ENCODE data around the gene CTIF.
A peak's percentile ranks its signal among the peaks of the same experiment; 100 is the strongest.
"Not testable (repeated sequence)": the region's sequence is repeated elsewhere in the genome, so short reads cannot be mapped to it uniquely, and the experiment has no call there.

CTIF gene

DNA sequence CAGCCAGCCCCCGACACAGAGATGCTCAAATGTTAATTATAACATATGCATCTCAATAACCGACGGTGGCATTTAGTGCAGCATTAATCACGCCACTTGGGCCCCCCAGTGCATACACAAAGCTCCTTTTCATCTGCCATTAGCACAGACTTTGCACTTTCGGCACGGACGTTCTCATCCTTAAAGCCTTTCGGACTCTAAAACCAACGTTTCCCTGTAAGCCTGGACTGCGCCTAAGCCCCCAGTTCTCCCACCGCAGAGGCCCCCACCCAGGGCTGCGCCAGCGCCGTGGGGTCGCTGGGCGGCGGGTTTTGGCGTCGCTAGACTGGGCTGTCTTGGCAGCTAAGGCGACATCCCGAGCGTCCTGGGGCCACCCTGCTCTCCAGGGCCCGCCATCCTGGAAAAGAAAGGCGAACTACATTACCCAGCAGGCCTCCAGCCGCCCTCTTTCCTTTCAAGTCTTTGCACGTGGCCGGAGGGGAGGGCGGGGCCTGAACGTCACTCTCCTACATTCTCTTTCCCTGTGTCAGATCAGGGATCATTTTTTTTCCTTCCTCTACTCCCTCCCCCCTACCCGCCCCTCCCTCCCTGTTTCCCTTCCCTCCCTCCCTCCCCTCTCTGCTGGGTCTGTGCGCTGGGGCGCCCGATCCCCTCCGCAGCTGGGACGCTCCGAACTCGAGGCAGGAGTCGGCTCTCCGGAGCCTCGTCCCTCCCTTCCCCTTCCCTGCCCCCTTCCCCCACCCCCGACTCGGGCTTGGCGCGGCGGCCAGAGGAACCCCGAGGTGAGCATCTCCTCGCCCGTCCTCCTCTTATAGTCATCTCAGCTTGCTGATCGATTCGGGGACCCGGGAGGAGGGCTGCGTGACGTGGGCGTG is at the start of gene CTIF:
TSS of gene CTIF (plus strand) at position 501 of the 875 bp plus-strand sequence. CDS start 80,535 bp downstream, outside the sequence.
- peak; percentile 84 for DNase-seq

DNA sequence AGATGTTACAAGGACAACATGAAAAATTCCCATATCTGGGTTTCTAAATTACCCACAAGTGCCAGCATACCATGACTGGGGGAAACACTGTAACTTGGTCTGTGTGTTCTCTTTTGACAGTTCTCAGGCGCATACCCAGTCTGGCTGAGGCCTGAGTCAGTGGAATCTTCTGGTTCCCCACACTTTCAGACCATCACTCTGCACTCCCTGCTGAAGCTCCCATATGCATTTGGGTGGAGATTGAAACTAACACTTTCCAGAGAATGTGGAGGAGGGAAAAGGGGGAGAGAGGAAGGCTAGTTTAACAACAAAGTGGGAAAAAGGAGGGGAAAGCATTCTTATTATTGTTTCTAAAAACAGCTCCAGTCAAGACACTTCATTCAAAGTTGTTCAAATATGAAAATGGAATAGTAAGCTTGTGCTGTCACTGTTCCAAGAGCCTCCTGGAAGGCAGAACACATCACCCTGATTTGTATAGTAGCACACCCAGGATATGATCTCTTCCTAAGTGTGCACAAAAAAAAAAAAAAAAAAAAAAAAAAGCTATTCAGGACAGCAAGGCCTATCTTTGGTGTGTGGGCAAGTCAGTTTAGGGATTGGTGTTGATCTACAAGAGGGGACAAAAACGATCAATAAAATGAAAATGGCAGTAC is 48.1 kb upstream of the CTIF start:
- DNase-seq: no peak

DNA sequence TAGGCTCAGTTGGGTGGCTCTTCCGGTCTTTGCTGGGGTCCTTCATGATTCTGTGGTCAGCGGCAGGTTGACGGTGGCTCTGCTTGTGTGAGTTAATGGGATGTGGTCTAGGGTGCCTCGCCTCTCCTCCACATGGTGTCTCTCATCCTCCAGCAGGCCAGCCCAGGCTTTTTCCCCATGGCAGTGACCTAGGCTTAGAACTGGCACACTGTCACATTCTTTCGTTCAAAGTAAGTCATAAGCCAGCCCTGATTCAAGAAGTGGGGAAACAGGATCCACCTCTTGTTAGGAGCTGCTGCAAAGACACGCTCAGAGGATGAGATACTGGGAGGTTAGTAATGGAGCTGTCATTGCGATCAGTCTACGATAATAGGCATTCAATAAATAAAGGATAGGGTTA is 46.0 kb upstream of the CTIF start:
- no peak for DNase-seq

DNA sequence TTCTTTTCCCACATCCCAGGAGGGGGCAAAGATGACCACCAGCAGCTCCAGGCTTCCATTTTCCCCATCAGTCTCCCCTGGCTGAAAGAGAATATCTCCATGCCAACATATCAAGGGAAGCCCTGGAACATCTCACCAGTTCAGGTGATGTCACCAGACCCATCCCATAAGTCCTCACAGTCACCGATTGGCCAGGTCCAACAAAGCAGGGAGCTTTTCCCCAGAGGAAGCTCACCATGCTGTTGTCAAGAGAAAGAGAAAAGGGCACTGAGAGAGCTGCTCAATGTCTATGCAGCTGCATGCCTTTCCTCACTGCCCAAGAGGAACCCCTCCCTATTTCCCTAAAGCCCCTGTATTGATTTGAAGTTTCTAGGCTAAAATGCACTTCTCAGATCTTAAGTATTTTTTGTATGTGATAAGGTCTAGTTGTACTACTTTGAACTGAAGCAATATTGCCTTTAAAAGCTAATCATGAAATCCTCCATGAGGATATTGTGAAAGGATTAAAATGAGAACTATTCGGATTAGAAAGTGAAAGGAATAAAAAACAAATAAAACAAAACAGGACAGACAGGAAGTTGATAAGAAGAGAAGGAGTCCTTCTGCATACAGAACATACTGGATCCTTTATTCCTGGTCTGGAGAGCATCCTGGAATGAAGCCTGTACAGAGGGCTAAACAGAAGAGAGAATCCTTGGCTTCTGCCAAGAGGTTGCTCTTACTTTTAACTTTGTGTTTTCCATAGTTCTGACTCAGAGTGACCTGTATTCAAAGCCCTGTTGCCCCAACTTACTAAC is 45.2 kb upstream of the CTIF start:
- no peak for DNase-seq

DNA sequence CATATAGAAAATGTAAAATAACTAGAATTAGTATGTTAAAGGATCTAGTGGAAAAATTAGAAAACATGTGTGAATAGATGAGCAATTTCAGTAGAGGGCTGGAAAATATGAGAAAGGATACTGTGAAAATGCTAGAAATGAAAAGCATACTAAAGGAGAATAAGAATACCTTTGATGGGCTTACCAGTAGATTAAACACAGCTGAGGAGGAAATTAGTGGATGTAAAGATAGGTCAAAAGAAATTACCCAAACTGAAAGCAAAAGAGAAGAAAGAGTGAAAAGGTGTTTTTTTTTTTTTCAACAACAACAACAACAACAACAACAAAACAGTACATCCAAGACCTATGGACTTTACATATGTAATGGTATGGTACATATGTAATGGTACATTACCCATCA is 41.0 kb upstream of the CTIF start:
- DNase-seq: no peak

DNA sequence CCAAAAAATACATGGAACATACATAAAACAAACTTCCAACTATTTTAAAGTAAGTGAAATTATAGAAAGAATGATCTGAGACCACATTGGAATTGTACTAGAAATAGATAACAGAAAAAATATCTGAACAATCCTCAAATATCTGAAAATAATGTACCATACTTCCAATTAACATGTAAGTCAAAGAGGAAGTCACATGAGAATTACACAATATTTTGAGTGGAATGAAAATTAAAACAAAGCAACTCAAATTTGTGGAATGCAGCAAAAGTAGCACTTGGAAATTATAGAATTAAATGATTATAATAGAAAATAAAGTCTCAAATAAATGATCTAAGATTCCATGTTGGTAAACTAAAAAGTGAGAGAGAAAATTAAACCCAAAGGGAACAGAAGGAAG is 38.3 kb upstream of the CTIF start:
- no peak for DNase-seq

DNA sequence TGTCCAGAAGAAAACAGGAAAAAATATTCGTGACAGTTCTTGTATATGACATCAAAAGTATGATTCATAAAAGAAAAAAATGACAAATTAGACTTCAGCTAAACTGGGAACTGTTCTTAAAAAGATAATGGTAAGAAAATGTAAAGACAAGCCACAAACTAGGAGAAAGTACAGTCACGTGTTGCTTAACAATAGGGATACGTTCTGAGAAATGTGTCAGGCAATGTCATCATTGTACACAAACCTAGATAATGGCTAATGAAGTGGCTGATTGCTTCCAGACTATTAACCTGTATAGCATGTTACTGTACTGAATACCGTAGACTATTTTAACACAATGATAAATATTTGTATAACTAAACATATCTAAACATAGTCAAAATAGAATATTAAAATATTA is 35.9 kb upstream of the CTIF start:
- no peak for DNase-seq

DNA sequence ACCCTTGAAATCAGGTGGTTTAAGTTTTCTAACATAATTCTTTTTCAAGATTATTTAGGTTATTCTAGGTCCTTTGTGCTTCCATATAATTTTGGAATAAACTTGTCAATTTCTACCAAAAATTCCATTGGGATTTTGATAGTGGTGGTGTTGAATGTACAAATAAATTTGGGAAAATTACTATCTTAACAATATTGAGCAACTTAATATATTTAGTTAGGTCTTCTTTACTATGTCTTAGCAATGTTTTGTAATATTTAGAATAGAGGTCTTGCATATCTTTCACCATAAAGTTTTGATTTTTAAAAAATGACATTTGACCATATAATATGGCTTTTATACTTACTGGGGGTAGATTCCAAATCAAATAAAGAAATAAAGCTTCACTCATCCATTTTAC is 34.0 kb upstream of the CTIF start:
- DNase-seq: no peak

DNA sequence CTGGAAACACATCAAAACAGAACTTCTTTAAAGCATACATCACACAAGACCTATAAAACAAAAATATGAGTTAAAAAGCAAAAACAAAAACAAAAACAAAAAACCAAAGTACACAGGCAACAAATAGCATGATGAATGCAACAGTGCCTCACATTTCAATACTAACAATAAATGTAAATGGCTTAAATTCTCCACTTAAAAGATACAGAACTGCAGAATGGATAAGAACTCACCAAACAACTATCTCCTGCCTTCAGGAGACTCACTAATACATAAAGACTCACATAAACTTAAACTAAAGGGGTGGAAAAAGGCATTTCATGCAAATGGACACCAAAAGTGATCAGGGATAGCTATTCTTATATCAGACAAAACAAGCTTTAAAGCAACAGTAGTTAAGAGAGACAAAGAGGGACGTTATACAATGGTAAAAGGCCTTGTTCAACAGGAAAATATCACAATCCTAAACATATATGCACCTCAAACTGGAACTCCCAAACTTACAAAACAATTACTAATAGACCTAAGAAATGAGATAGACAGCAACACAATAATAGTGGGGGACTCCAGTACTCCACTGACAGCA is 31.8 kb upstream of the CTIF start:
- not testable (repeated sequence) for DNase-seq

DNA sequence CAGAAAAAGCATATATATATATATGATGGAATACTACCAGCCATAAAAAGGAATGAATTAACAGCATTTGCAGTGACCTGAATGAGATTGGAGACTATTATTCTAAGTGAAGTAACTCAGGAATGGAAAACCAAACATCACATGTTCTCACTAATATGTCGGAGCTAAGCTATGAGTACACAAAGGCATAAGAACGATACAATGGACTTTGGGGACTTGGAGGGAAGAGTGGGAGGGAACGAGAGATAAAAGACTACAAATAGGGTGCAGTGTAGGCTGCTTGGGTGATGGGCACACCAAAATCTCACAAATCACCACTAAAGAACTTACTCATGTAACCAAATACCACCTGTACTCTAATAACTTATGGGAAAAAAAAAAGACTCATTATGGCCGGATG is 26.3 kb upstream of the CTIF start:
- not testable (repeated sequence) for DNase-seq

DNA sequence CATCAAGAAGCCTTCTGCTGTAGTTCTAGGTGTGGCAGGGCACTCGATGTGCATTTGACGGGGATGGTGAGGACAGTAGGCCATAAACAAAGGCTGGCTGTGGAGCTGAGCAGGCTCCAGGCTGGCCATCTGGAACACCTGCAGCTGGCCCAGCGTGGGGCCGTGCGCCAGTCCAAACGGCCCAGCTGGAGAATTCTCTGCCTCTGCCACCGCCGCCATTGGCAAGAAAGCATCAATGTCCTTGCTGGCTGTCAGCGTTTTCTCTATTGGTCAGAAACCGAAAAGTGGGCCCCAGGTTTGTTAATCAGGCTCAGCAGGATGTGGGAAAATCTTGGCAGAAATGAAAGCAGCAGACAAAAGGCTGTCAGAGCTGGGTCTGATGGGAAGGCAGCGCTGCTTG is 24.0 kb upstream of the CTIF start:
- no peak for DNase-seq

DNA sequence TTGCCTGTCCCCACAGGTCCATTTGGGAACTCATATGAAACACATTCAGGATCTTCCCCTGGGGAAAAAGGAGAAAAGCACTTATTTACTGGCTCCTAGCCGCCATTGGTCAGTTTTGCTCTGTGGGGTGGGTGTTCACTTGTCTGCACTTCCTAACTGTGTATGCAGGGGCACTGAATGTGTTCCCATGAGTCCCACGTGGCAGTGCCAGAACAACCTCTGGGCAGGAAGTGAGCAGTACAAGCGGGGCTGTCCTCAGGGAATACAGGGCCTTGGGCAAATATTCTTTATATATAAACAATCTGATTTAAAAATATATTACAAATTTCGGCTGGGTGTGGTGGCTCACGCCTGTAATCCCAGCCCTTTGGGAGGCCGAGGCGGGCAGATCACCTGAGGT is 21.8 kb upstream of the CTIF start:
- DNase-seq: no peak

DNA sequence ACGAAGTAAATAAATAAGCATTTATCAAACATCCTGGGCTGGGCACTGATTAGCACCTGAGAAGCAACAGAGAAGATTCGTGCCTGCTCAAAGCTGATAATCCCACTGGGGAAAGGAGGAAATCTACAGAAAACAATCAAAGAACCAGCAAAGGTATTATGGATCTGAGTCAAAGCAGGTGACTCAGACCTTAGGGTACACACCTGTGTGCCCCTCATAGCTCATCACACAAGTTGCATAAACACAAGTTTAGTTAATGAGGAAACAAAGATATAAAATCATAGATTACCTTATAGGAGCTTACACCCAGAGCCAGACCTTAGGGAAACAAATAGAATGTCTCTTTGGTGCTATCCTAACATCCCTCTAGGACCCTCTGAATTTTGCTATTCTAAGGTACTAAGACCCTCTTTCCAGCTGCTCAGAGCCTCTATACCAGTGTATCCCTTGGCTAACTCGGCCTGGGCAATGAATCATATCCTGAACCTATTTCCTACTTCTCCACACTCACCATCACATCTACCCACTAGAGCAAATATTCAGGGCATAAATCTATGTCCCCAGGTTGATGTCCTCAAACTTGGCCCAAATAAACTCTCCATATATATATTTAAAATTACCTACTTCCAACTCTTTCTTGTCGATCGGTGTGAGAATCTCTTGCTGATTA is 19.3 kb upstream of the CTIF start:
- no peak for DNase-seq

DNA sequence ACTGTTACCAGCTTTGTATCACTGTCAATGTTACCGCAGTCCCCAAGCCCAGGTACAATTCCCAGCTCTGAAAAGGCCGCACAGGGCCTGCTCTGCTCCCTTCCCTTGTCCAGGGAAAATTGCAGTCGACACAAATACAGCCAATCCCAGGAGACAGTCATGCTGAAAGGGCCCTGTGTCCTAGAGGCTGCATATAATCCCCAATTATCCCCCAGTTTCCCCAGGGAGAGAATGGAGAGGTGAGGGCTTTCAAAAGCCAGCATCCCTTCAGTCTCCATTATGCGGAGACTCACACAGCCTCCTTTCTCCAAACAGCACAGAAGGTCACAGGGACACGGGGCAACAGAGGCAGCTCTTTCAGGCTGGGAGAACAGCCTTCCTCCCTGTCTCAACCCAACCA is 17.1 kb upstream of the CTIF start:
- no peak for DNase-seq

DNA sequence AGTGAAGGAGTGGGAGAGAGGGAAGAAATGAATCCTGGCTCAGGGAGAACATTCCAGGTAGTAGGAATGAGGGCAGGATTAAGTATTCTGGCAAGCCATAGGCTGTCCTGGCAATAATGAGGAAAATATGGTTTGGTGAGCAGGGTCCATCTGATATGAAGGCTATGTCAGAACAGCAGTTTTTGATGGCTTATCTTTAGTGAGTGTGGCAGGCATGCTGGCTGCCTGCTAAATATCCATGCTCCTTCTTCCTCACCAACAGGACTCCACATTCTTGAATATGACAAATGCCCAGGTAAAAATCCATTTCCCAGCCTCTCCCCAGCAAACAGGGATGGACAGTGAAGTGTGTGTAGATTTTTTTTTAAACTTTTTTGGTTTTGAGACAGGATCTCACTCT is 13.2 kb upstream of the CTIF start:
- DNase-seq: no peak

DNA sequence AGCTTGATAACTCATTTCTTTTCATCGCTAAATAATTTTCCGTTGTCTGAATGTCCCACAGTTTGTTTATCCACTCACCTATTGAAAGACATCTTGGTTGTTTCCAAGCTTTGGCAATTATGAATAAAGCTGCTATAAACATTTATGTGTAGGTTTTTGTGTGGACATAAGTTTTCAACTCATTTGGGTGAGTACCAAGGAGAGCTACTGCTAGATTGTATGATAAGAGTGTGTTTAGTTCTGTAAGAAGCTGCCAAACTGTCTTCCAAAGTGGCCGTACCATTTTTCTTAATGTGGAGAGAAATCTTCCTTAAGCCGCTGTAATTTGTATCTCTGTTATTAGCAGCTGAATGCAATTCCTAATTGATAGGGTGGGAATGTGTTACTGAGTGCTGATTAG is 11.4 kb upstream of the CTIF start:
- DNase-seq: no peak

DNA sequence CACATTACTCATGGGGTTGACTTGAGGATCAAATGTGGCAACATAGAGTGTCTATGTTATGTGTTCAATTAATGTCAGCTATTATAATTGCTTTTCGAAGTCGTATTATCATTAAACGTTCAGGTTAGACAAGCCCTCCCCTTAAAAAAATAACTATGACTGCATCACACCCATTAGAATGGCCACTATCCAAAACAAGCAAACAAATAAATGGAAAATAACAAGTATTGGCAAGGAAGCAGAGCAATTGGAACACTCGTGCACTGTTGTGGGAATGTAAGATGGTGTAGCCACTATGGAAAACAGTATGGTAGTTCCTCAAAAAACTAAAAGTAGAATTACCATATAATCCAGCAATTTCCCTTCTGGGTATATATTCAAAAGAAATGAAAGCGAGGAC is 10.0 kb upstream of the CTIF start:
- no peak for DNase-seq

DNA sequence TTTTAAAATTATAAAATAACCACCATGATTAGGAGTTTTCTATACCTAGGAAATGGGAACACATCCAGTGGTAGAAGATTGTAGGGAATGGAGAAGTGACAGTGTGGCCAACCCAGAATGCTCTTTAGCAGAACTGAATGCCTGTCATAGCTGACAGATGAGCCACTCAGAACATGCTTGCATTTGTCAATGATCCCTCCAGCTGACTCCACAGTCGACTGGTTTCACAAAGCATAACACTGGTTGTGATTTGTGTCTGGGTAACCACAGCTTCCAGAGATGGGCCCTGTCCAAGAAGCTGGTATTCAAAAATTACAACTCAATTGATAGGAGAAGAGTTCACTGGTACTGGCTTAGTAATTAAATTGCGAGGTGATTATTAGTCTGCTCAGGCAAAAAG is 9.0 kb upstream of the CTIF start:
- DNase-seq: no peak

DNA sequence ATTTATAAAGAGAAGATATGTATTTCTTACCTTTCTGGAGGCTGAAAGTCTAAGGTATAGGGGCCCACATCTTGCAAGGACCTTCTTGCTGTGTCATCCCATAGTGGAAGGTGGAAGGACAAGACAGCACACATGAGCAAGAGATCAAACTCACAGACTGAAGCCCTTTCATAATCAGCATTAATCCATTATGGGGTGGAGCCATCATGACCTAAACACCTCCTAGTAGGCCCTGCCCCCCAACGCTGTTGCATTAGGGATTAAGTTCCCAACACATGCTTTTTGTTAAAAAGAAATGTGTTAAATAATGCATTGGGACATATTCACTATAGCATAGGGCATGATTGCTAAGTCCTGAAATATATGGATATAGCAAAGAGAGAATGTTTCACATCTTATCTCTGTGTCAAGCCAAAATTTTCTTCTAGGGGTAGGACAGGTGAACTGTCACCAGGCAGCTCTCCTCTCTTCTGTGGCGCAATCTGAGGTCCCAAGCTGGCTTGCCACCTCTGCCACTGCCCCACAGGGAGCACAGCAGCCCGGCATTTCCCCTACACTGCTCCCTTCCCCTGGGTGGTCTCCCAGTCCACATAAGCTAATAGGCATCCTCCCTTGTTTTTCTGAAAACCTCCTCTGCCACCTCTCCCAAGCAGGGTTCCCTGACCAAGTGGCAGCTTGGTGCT is 8.3 kb upstream of the CTIF start:
- DNase-seq: no peak

DNA sequence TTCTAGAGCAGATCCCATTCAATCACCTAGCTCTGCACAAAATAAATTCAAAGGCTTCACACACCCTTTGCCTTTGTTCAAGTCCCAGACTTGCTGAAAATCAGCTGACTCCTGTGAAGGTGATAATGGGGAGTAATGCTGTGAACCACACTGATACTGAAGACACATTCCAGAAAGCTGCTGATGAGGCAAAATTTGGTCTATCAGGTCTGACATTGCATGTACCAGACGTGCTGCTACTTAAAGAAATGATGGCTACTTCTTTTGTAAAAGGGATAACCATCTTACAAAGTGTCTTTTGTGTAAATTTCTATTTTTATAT is 7.8 kb upstream of the CTIF start:
- DNase-seq: no peak

DNA sequence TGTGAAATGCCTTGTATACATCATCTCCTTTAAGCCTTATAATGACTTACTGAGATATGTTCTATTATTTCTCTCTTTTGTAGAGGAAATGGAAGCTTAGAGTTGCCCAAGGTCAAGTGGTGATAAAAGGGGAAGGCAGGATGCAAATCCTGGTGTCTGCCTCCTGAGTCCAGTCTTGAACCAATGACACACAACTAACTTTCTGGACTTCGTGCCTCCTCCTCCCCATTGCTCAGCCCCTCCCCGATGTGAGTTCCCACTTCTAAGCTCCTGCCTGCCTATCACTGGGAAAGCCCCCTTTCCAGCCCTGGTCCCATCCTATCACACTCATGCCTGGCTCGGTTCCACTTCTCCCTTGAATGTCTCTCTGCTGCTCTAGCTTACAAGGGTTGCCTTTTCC is 6.9 kb upstream of the CTIF start:
- DNase-seq: no peak

DNA sequence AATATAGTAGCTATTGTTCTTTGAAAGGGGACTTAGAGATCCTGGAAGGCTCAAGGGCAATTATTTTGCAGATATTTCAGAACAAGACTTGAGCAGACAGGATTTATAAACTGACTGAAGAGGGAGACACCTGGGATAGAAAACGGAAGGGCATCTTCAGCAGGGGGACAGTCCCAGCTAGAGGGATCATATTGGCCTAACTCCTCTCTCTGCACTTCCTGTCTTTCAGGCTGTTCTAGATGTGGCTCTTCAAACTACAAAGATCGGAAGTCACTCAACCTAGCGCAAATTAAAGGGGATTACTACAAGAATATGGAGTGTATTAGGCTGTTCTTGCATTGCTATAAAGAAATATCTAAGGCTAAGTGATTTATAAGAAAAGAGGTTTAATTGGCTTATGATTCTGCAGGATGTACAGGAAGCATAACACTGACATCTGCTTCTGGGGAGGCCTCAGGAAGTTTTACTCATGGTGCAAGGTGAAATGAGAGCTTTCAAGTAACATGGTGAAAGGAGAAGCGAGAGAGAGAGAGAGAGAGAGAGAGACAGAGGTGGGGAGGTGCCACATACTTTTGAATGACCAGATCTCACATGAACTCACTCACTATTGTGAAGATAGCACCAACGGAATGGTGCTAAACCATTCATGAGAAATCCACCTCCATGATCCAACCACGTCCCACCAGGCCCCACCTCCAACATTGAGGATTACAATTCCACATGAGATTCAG is 5.3 kb upstream of the CTIF start:
- no peak for DNase-seq

Data from activated CD4-positive, alpha-beta T cell treated with anti-CD3 and anti-CD28 coated beads, Interleukin-2, Interleukin-6, amounts not matched to agents 100 ng/mL and 50 ng/mL, durations not matched to agents 16 hours and 8 hours (primary cell).